Endodermal cell (in vitro differentiated cells): ENCODE data around the gene GIMAP4. TPM values are rescaled to one million over a fixed set of nuclear protein-coding genes. Genes with fewer than 3 reads are reported as not detected.

ENCODE experiments used
- DNase-seq: peaks from one replicate; pipeline ENCODE4 v3.0.0-alpha.2; 2017
- H3K27ac ChIP-seq: 2 replicates; pipeline ENCODE4 v1.5.1; 2013; ENCODE audit warnings: mild to moderate bottlenecking, low read depth, low read length, moderate library complexity
- H3K27me3 ChIP-seq: 2 replicates; pipeline ENCODE4 v1.6.1; 2013; ENCODE audit warnings: mild to moderate bottlenecking, low read length, moderate library complexity; ENCODE audit not compliant: insufficient read depth, control insufficient read depth, poor library complexity, severe bottlenecking
- H3K36me3 ChIP-seq: 2 replicates; pipeline ENCODE4 v1.7.0; 2013; ENCODE audit warnings: mild to moderate bottlenecking, low read length, moderate library complexity; ENCODE audit not compliant: control insufficient read depth, insufficient read depth
- H3K4me1 ChIP-seq: one replicate; pipeline ENCODE4 v1.7.0; 2013; ENCODE audit warnings: low read length; ENCODE audit not compliant: control insufficient read depth, insufficient read depth
- H3K4me3 ChIP-seq: 2 replicates; pipeline ENCODE4 v1.5.1; 2013; ENCODE audit warnings: mild to moderate bottlenecking, low read length, moderate library complexity
- H3K9ac ChIP-seq: 2 replicates; pipeline ENCODE4 v1.6.1; 2013; ENCODE audit warnings: mild to moderate bottlenecking, low read length, moderate library complexity; ENCODE audit not compliant: poor library complexity, severe bottlenecking; ENCODE audit errors: extremely low read depth
- H3K9me3 ChIP-seq: 2 replicates; pipeline ENCODE4 v1.6.1; 2013; ENCODE audit warnings: mild to moderate bottlenecking, low read length, moderate library complexity; ENCODE audit not compliant: control insufficient read depth
- H3K27ac Mint-ChIP-seq: 2 replicates; pipeline ENCODE4 v1.8.0; 2020; ENCODE audit warnings: mixed read lengths
- H3K27me3 Mint-ChIP-seq: 2 replicates; pipeline ENCODE4 v1.8.0; 2021; ENCODE audit warnings: mild to moderate bottlenecking, mixed read lengths; ENCODE audit not compliant: insufficient read depth
- H3K36me3 Mint-ChIP-seq: 2 replicates; pipeline ENCODE4 v1.8.0; 2020; ENCODE audit warnings: low read depth, mixed read lengths
- H3K4me1 Mint-ChIP-seq: 2 replicates; pipeline ENCODE4 v1.8.0; 2020; ENCODE audit warnings: mixed read lengths
- H3K4me3 Mint-ChIP-seq: 2 replicates; pipeline ENCODE4 v1.8.0; 2020; ENCODE audit warnings: mild to moderate bottlenecking, moderate library complexity, mixed read lengths
- H3K9me3 Mint-ChIP-seq: 2 replicates; pipeline ENCODE4 v1.8.0; 2020; ENCODE audit warnings: mild to moderate bottlenecking, mixed read lengths
- CTCF ChIP-seq: fragments of 200-600 bp; sonication (generic); conservative IDR thresholded peaks from 2 replicates; pipeline ENCODE4 v1.5.0; 2021; ENCODE audit warnings: antibody characterized with exemption, mild to moderate bottlenecking
- WGBS, 2 experiments: methylation state at CpG; one replicate each; pipeline versions ENCODE4 v1.1.5 to v1.1.7; 2013; ENCODE audit warnings: missing lambda C conversion rate in 2 of 2, mixed read lengths in 1 of 2; ENCODE audit not compliant: insufficient coverage in 1 of 2, insufficient read length in 1 of 2; 5-methylcytosine and 5-hydroxymethylcytosine counted together
- total RNA-seq, 2 donors: library from RNA; stranded (reverse); fragmentation: NEBNext Ultra II Directional in 1 of 2; extraction: Animal tissue kit (Norgen Biotek cat#: 25700) in 1 of 2; gene quantifications; 2 replicates in 1 of 2; 3 replicates in 1 of 2; pipeline ENCODE4 v1.2.1, GENCODE V29; 2021

Gene GIMAP4
- total RNA-seq, 2 donors from 2014 or later: 0.33 TPM; not detected in 1

GRCh38 chr7:150580638-150581394 lies 13.6 kb downstream of the GIMAP4 start:
- peaks cover 27% of the 10 kb centered on the region for H3K9me3 ChIP-seq
- H3K4me3 ChIP-seq: no peak overlapping the region
- H3K36me3 ChIP-seq: no peaks in the 10 kb centered on the region
- no peaks in the 10 kb centered on the region for H3K4me1 ChIP-seq
- H3K36me3 Mint-ChIP-seq: no peaks in the 10 kb centered on the region
- H3K27ac Mint-ChIP-seq: no peak overlapping the region
- no peaks in the 10 kb centered on the region for H3K4me1 Mint-ChIP-seq
- no peak overlapping the region for H3K27ac ChIP-seq
- peaks cover 52% of the 10 kb centered on the region for H3K9me3 Mint-ChIP-seq
- WGBS, 2 experiments: 79 to 89% methylated on average over 2 to 3 of the region's 3 CpGs
- no peak for DNase-seq
- peaks cover 17% of the 10 kb centered on the region for H3K27me3 ChIP-seq
- no peak overlapping the region for H3K4me3 Mint-ChIP-seq
- peaks cover 14% of the 10 kb centered on the region for H3K27me3 Mint-ChIP-seq
- no peak overlapping the region for H3K9ac ChIP-seq
- TF ChIP-seq CTCF: no peak

DNA sequence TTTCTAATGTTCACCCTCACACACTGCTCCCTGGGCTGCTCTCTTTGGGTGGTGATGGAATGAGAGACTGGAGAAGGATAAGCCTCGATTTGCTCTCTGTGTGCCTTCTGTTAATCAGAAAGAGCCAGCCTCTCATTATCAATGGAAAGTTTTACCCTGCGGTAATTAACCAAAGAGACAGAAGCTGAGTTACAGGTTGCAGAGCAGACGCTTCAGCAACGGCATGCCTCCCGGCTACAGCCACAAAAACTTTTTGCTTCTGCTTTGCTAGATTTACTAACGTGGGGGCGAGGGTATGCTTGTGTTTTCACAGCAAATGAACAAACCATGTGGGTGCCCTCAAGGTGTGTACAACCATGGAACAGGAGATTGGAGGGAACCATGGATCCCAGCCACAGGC lies 18.0 kb downstream of the GIMAP4 start:
- H3K9me3 ChIP-seq: peaks cover 25% of the 10 kb centered on the region
- no peak overlapping the region for H3K9ac ChIP-seq
- WGBS, 2 experiments: 90 to 91% methylated on average over 7 of the region's 7 CpGs
- H3K4me3 ChIP-seq: no peak overlapping the region
- H3K27ac Mint-ChIP-seq: no peak overlapping the region
- H3K27me3 ChIP-seq: peaks cover 23% of the 10 kb centered on the region
- H3K4me1 Mint-ChIP-seq: no peaks in the 10 kb centered on the region
- no peaks in the 10 kb centered on the region for H3K4me1 ChIP-seq
- H3K27ac ChIP-seq: no peak overlapping the region
- DNase-seq: no peak
- H3K9me3 Mint-ChIP-seq: peaks cover 34% of the 10 kb centered on the region
- no peaks in the 10 kb centered on the region for H3K36me3 Mint-ChIP-seq
- no peak for TF ChIP-seq CTCF
- H3K4me3 Mint-ChIP-seq: no peak overlapping the region
- peaks cover 25% of the 10 kb centered on the region for H3K27me3 Mint-ChIP-seq
- H3K36me3 ChIP-seq: no peaks in the 10 kb centered on the region

- peaks cover 23% of the 10 kb centered on the region for H3K27me3 ChIP-seq
- H3K27ac ChIP-seq: no peak overlapping the region
- WGBS, 2 experiments: 81 to 83% methylated on average over 4 of the region's 4 CpGs
- H3K9me3 ChIP-seq: peaks cover 14% of the 10 kb centered on the region
- Mint-ChIP-seq H3K36me3 (no peaks in the 10 kb centered on the region), H3K4me1 (no peaks in the 10 kb centered on the region), H3K27ac (no peak overlapping the region), H3K9me3 (peaks cover 32% of the 10 kb centered on the region), H3K27me3 (peaks cover 25% of the 10 kb centered on the region), H3K4me3 (no peak overlapping the region)
- TF ChIP-seq CTCF: no peak
- DNase-seq: no peak
- no peaks in the 10 kb centered on the region for H3K36me3 ChIP-seq
- no peak overlapping the region for H3K4me3 ChIP-seq
- no peak overlapping the region for H3K9ac ChIP-seq
- H3K4me1 ChIP-seq: no peaks in the 10 kb centered on the region
These were observed 19.0 kb downstream of the GIMAP4 start for GRCh38 chr7:150586068-150586784.
